Right renal cortex interstitium (tissue), 3 donors: ENCODE data around the gene MOV10. TPM values are rescaled to one million over a fixed set of nuclear protein-coding genes. Genes with fewer than 3 reads are reported as not detected.
A peak's percentile ranks its signal among the peaks of the same experiment; 100 is the strongest.
"Not testable (repeated sequence)": the region's sequence is repeated elsewhere in the genome, so short reads cannot be mapped to it uniquely, and the experiment has no call there.

Source experiments
- DNase-seq, 3 donors: peaks; one replicate each; pipeline ENCODE4 v3.0.0-alpha.2; 2013; ENCODE audit warnings: low read depth in 3 of 3, low spot score in 2 of 3
- polyA plus RNA-seq, 3 donors: library from polyadenylated mRNA; unstranded; fragments of 120-200 nt; gene quantifications; one replicate each; pipeline ENCODE4 v1.2.1, GENCODE V29; 2013; ENCODE audit not compliant: insufficient read length in 3 of 3

Gene MOV10
- polyA plus RNA-seq, 3 donors: 63.9 to 64.9 (median 64.8) TPM

- DNase-seq: no peak
Measured at GRCh38 chr1:112711041-112711440, 36.6 kb downstream of the MOV10 start.

GRCh38 chr1:112711670-112712069, 37.2 kb downstream of the MOV10 start:
- no peak for DNase-seq

GRCh38 chr1:112712191-112712590, 37.7 kb downstream of the MOV10 start:
- no peak for DNase-seq

GRCh38 chr1:112712701-112713128, 38.3 kb downstream of the MOV10 start:
- no peak for DNase-seq

- DNase-seq: no peak
Measured at GRCh38 chr1:112713466-112714312, 39.2 kb downstream of the MOV10 start.

GRCh38 chr1:112714313-112715263, 40.1 kb downstream of the MOV10 start:
- no peak for DNase-seq

GRCh38 chr1:112715264-112716053, 41.0 kb downstream of the MOV10 start, which contains the start of gene PPM1J:
Gene PPM1J, minus strand, starts transcription at chr1:112715332. Its CDS starts 31 bp downstream, at chr1:112715301.
- peak in 2 of 3 donors; percentile 75 to 80 for DNase-seq

GRCh38 chr1:112716133-112716720, 41.8 kb downstream of the MOV10 start:
- peak; percentile 86 to 88 (median 87) for DNase-seq

GRCh38 chr1:112717263-112717873, 42.9 kb downstream of the MOV10 start:
- DNase-seq: no peak

GRCh38 chr1:112718691-112719418, 44.4 kb downstream of the MOV10 start:
- DNase-seq: no peak

- DNase-seq: no peak
Measured at GRCh38 chr1:112719706-112720105, 45.2 kb downstream of the MOV10 start.

- DNase-seq: no peak
Measured at GRCh38 chr1:112720800-112721199, 46.3 kb downstream of the MOV10 start.

- DNase-seq: not testable (repeated sequence)
Measured at GRCh38 chr1:112721294-112721693, 46.8 kb downstream of the MOV10 start.

GRCh38 chr1:112721966-112722524, 47.6 kb downstream of the MOV10 start:
- no peak for DNase-seq

- DNase-seq: no peak
Measured at GRCh38 chr1:112722601-112723510, 48.4 kb downstream of the MOV10 start.

- no peak for DNase-seq
Measured at GRCh38 chr1:112723511-112723839, 49.0 kb downstream of the MOV10 start.

- DNase-seq: not testable (repeated sequence)
Measured at GRCh38 chr1:112724240-112724639, 49.8 kb downstream of the MOV10 start.

- DNase-seq: no peak
Measured at GRCh38 chr1:112727716-112728115, 53.3 kb downstream of the MOV10 start.
